ENCODE measurements around the gene BATF.

Gene BATF

DNA sequence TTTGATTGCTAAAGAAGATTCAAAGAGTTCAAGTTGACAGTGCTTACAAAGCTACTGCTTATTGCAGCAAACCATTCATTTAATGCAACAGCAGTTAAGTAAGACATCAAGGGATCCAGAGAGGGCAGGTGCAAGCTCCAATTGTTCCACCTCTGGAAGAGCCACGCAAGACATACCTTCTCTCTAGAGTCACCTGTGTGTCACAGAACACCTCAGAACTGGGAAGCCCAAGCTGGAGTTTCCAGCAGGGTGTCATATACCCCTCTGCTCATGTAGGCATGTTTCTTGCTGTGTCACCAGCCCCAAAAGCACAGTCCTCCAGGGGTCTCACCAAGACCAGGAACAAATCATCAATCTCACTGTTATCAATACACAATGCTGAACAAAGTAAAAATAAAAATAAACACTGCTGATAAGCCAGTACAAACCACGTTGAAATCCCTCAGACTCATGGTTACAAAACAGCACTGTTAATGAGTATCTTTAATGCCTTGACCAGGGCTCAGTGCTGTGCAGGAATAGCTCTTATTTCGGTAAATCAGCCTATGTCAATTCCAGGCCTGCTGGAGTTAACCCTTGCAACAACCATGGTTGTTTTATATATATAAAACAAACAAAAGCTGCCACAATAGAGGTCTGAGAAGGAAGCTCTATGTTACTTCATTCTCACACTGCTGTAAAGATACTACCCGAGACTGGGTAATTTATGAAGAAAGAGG, 37.4 kb upstream of the BATF start:
- ChIA-PET POLR2A (interaction anchor here (0.6 kb wide), 1 partner anchor 183 kb away, joined by 8 read pairs; no protein-coding TSS in a partner anchor), CTCF (interaction anchor here (1.0 to 5.9 kb wide), 5 partner anchors 12 to 182 kb away, joined by 3 to 28 read pairs (median 3); no protein-coding TSS in a partner anchor)
- TF ChIP-seq, protein P1, sequence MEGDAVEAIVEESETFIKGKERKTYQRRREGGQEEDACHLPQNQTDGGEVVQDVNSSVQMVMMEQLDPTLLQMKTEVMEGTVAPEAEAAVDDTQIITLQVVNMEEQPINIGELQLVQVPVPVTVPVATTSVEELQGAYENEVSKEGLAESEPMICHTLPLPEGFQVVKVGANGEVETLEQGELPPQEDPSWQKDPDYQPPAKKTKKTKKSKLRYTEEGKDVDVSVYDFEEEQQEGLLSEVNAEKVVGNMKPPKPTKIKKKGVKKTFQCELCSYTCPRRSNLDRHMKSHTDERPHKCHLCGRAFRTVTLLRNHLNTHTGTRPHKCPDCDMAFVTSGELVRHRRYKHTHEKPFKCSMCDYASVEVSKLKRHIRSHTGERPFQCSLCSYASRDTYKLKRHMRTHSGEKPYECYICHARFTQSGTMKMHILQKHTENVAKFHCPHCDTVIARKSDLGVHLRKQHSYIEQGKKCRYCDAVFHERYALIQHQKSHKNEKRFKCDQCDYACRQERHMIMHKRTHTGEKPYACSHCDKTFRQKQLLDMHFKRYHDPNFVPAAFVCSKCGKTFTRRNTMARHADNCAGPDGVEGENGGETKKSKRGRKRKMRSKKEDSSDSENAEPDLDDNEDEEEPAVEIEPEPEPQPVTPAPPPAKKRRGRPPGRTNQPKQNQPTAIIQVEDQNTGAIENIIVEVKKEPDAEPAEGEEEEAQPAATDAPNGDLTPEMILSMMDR (IDR thresholded peaks at IDR 0.05; ENCODE audit: control extremely low read depth, extremely low read depth, low read depth, missing control alignments) = no peak
- no peak for DNase-seq (ENCODE audit: extremely low spot score)

DNA sequence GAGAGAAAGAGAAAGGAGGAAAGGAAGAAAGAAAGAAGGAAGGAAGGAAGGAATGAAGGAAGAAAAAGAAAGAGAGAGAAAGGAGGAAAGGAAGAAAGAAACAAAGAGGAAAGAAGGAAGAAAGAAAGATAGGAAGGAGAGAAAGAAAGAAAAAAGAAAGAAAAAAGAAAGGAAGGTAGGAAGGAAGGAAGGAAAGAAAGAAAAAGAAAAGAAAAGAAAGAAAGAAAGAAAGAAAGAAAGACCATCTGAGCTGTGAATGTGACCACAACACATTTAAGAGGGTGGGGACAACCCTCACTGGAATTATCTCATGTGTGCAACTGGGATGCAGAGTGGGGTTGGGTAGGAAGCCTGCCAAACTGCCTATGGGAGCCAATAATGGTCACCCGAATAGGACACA, 36.0 kb upstream of the BATF start:
- ChIA-PET CTCF (interaction anchor here (1.3 to 5.9 kb wide), 8 partner anchors 12 to 191 kb away, joined by 3 to 58 read pairs (median 20); partner anchors contain the start of gene BATF), POLR2A (no interaction called here)
- TF ChIP-seq, protein P1 (IDR thresholded peaks at IDR 0.05; ENCODE audit: control extremely low read depth, extremely low read depth, low read depth, missing control alignments) = no peak
- no peak for DNase-seq (ENCODE audit: extremely low spot score)

GRCh38 chr14:75487155-75487671, 35.1 kb upstream of the BATF start:
- DNase-seq (ENCODE audit: extremely low spot score) = peak; percentile 56
- TF ChIP-seq, protein P1 (IDR thresholded peaks at IDR 0.05; ENCODE audit: control extremely low read depth, extremely low read depth, low read depth, missing control alignments) = no peak
- ChIA-PET CTCF (interaction anchor here (1.0 to 5.9 kb wide), 16 partner anchors 8 to 361 kb away, joined by 3 to 58 read pairs (median 7); partner anchors contain the start of genes BATF and NEK9), POLR2A (interaction anchor here (0.5 to 0.8 kb wide), 3 partner anchors 8 to 90 kb away, joined by 3 to 4 read pairs (median 4); no protein-coding TSS in a partner anchor)

GRCh38 chr14:75489480-75489837, 32.8 kb upstream of the BATF start:
- POLR2A ChIA-PET = no interaction called here
- CTCF ChIA-PET = interaction anchor here (0.7 to 5.9 kb wide), 55 partner anchors 8 to 544 kb away, joined by 3 to 58 read pairs (median 4); partner anchors contain the start of genes BATF and JDP2
- no peak for DNase-seq (ENCODE audit: extremely low spot score)
- TF ChIP-seq, protein P1 (IDR thresholded peaks at IDR 0.05; ENCODE audit: control extremely low read depth, extremely low read depth, low read depth, missing control alignments) = no peak

DNA sequence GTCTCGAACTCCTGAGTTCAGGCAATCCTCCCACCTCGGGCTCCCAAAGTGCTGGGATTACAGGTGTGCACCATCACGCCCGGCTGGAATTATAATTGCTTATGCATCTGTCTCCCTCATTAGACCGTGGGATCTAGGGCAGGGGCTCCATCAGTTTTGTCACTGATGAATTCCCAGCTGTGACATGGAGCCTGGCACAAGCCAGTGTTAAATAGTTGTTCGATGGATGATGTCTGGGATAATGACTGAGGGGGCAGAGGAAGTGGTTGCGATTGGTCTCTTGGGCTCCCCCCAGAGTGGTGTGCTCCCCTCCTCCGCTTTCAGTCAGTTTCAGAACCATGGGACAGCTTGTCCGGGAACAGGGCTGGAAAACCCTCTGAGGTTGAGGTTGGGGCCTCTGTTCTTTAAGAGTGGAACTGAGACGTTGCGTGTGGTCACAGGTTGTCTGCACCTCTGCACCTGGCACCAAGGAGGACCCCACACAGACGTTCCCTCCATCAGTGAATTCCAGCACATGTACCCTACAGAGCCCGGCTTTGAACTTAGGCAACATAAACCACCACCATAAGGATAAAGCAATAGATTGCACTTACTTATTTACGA, 30.8 kb upstream of the BATF start:
- ChIA-PET POLR2A (no interaction called here), CTCF (interaction anchor here (0.8 to 5.9 kb wide), 16 partner anchors 10 to 360 kb away, joined by 3 to 55 read pairs (median 4); no protein-coding TSS in a partner anchor)
- TF ChIP-seq, protein P1 (IDR thresholded peaks at IDR 0.05; ENCODE audit: control extremely low read depth, extremely low read depth, low read depth, missing control alignments) = no peak
- no peak for DNase-seq (ENCODE audit: extremely low spot score)

- no peak for DNase-seq (ENCODE audit: extremely low spot score)
- ChIA-PET POLR2A (no interaction called here), CTCF (interaction anchor here (0.9 to 2.8 kb wide), 10 partner anchors 12 to 195 kb away, joined by 3 to 12 read pairs (median 4); no protein-coding TSS in a partner anchor)
- TF ChIP-seq, protein P1 (IDR thresholded peaks at IDR 0.05; ENCODE audit: control extremely low read depth, extremely low read depth, low read depth, missing control alignments) = no peak
These were observed 29.3 kb upstream of the BATF start for GRCh38 chr14:75492832-75493591.
